GM12875 (cell line): ENCODE measurements around the gene PCIF1.
"Not testable (repeated sequence)": the region's sequence is repeated elsewhere in the genome, so short reads cannot be mapped to it uniquely, and the experiment has no call there.

Experiments
- H3K4me3 ChIP-seq: one replicate; pipeline ENCODE4 v1.5.1; 2011; ENCODE audit warnings: low read depth, low read length, control low read depth
- CTCF ChIP-seq: IDR thresholded peaks from 2 replicates; pipeline ENCODE4 v1.5.1; 2011; ENCODE audit warnings: low read depth, mild to moderate bottlenecking, control low read depth, inconsistent platforms, low read length, moderate library complexity, borderline replicate concordance; ENCODE audit not compliant: insufficient read depth

PCIF1 gene

GRCh38 chr20:45953672-45954071, 19.2 kb downstream of the PCIF1 start:
- no peak overlapping the region for H3K4me3 ChIP-seq
- TF ChIP-seq CTCF, result no peak

DNA sequence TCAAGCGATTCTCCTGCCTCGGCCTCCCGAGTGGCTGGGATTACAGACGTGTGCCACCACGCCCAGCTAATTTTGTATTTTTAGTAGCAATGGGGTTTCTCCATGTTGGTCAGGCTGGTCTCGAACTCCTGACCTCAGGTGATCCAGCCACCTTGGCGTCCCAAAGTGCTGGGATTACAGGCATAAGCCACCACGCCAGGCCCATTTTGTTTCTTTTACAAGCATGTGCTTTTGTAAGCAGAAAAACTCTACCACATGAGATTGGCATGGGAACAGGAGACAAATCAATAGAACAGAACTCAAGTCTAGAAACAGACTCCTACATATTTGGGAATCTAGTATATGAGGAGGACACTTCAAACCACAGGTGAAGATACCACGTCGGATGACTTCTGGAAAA, 21.8 kb downstream of the PCIF1 start:
- not testable (repeated sequence) for H3K4me3 ChIP-seq

DNA sequence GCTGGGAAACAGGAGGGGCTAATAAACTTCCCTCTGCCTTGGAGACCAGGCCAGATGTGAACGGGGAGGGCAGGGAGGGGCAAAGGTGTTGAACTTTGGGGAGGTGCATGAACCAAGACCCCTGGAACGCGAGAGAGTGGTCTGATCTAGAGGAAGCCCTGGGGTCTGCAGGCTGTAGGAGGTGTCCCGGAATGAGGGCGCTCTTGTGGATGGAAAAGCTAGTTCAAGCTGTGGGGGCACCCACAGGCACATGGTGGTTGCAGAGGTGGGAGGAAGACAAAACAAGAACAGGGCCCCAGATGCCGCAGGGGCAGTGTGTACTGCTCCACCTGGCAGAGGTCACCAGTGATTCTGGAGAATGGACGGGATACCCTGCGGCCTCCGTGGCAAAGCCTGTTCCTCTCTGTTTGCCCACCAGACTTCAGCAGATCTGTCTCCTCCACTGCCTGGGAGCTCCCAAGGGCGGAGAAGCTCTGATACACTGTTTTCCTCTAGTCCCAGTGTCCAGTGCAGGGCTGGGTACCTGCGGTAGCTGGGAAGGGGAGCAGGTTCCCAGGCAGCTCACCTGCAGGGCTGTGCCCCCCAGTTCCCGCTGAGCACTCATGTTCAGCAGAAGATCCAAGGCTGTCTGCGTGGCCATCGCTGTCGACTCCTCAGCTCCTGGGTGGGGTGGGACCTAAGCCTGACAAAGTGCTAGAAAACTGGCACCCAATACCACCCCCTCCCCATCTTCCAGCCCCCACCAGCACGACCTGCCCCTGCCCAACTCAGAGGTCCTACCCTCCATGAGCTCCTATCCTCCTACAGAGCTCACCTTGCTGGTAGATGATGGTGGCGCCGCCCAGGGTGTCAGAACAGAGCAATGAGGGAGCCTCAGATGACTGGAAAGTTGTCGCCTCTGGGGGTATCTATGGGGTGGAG, 22.8 kb downstream of the PCIF1 start:
- TF ChIP-seq CTCF, result no peak
- no peak overlapping the region for H3K4me3 ChIP-seq

GRCh38 chr20:45958593-45958992, 24.1 kb downstream of the PCIF1 start:
- no peak for TF ChIP-seq CTCF
- H3K4me3 ChIP-seq, result no peak overlapping the region

GRCh38 chr20:45959126-45959525, 24.6 kb downstream of the PCIF1 start:
- TF ChIP-seq CTCF, result no peak

DNA sequence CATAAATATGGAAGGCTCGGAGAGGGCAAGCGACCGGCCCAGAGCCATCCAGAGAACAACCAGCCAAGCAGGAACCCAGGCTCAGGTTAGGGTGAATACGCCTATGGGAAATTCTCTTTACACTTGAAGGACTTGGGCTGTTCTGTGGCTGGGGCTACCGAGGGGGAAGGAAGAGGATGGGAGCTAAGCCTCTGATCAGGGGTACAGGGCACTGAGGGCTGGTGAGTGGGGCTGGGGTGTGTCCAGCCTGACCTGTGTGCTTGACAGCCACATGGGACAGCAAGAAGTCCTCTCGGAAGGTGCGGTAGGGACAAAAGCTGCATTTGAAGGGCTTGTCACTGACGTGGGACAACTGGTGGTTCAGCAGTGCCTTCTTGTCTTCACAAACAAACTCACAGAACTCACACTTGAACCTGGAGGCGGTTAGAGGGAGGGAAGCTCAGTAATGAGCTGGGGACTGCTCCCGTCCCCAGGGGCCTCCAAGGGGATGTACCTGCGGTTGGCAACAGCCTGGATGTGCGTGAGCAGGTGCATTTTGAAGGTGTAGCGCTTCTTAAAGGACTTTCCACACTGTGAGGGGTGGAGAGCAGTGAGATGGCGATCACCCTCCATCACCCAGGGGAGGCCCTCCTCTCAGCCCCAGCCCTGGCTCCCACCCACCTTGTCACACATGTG, 25.6 kb downstream of the PCIF1 start:
- TF ChIP-seq CTCF, result no peak

More at GRCh38 chr20:45959126-45959525, 24.6 kb downstream of the PCIF1 start:
- H3K4me3 ChIP-seq, result no peak overlapping the region

DNA sequence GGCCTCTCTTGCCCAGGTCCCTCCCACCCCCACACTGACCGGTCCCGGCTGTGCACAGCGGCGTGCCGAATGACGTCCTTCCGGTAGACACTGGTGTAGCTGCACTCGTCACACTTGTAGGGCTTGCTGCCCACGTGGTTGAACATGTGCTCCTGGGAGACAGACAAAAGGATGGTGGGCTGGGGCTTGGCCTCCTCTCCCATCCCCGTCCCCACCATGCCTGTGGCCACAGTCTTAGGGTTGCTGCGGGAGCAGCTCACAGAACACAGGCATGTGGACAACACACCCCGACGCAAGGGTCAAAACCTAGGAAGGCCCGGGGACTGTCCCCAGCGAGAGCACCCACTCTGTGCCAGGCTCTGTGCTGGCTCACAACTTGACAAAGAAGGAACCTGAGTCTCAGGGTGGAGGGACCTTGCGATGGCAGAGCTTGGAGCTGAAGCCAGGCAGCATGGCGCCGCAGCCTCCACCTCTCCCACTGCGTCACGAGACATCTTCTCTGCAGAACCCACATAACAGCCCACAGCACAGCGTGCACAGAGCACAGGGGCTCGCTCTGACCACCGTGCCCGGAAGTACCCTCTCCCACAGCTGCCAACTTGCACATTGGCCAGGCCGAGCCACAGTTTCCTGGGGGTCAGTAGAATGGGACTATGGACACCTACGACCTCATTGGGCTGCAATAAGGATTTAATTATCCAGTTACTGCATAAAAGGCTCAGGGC, 27.7 kb downstream of the PCIF1 start:
- no peak for TF ChIP-seq CTCF
- H3K4me3 ChIP-seq, result no peak overlapping the region

More for the DNA sequence above, 25.6 kb downstream of the PCIF1 start:
- H3K4me3 ChIP-seq, result no peak overlapping the region
